Thyroid gland (tissue), 4 donors: ENCODE measurements around the gene OPTC.

Experiments
- CTCF ChIP-seq, 6 experiments: fragments of 200-600 bp in 3 of 6; fragments of 450-650 bp in 3 of 6; sonication (generic) in 3 of 6; IDR thresholded peaks; one replicate each; pipeline ENCODE4 v1.5.1; 2016 to 2019; ENCODE audit warnings: antibody characterized with exemption in 6 of 6, mild to moderate bottlenecking in 2 of 6, inconsistent platforms in 1 of 6, moderate library complexity in 1 of 6
- POLR2A ChIP-seq, 2 donors: fragments of 450-650 bp; IDR thresholded peaks; one replicate each; pipeline ENCODE4 v1.6.1; 2017; ENCODE audit warnings: antibody characterized with exemption in 2 of 2, mild to moderate bottlenecking in 2 of 2, moderate library complexity in 1 of 2

GRCh38 chr1:203473281-203473680, 20.7 kb upstream of the OPTC start:
- TF ChIP-seq POLR2A (IDR thresholded peaks at IDR 0.05) (no peak), CTCF (IDR thresholded peaks at IDR 0.05) (no peak)
